HG03039 (cell line): ENCODE data around the gene STON2.
"Not testable (repeated sequence)": the region's sequence is repeated elsewhere in the genome, so short reads cannot be mapped to it uniquely, and the experiment has no call there.

Source experiments
- ATAC-seq: cut with Tn5 transposase; IDR thresholded peaks from one replicate; pipeline ENCODE4 v1.9.1; 2021; ENCODE audit warnings: mild to moderate bottlenecking, moderate library complexity; ENCODE audit not compliant: unreplicated experiment

STON2 gene

GRCh38 chr14:81272317-81272716, 127.8 kb downstream of the STON2 start:
- no peak for ATAC-seq

GRCh38 chr14:81269979-81270375, 130.1 kb downstream of the STON2 start:
- ATAC-seq = no peak

- ATAC-seq = peak; percentile 69
These were observed 130.8 kb downstream of the STON2 start for GRCh38 chr14:81269100-81269978.

GRCh38 chr14:81268016-81268416, 132.1 kb downstream of the STON2 start:
- no peak for ATAC-seq

GRCh38 chr14:81265636-81266169, 134.4 kb downstream of the STON2 start:
- ATAC-seq = no peak

- ATAC-seq = no peak
These were observed 135.5 kb downstream of the STON2 start for GRCh38 chr14:81264671-81265070.

GRCh38 chr14:81263777-81264410, 136.2 kb downstream of the STON2 start:
- ATAC-seq = no peak

- no peak for ATAC-seq
These were observed 138.9 kb downstream of the STON2 start for GRCh38 chr14:81261176-81261575.

GRCh38 chr14:81260732-81261131, 139.4 kb downstream of the STON2 start:
- no peak for ATAC-seq

GRCh38 chr14:81256289-81256960, 143.7 kb downstream of the STON2 start:
- ATAC-seq = peak; percentile 58

- no peak for ATAC-seq
These were observed 147.8 kb downstream of the STON2 start for GRCh38 chr14:81252278-81252677.

- ATAC-seq = no peak
These were observed 152.8 kb downstream of the STON2 start for GRCh38 chr14:81247271-81247766.

- no peak for ATAC-seq
These were observed 153.5 kb downstream of the STON2 start for GRCh38 chr14:81246461-81247270.

- no peak for ATAC-seq
These were observed 154.4 kb downstream of the STON2 start for GRCh38 chr14:81245771-81246170.

- not testable (repeated sequence) for ATAC-seq
These were observed 155.7 kb downstream of the STON2 start for GRCh38 chr14:81244431-81244830.

- no peak for ATAC-seq
These were observed 156.6 kb downstream of the STON2 start for GRCh38 chr14:81243499-81243898.

- not testable (repeated sequence) for ATAC-seq
These were observed 163.3 kb downstream of the STON2 start for GRCh38 chr14:81236849-81237248.

- no peak for ATAC-seq
These were observed 164.0 kb downstream of the STON2 start for GRCh38 chr14:81236138-81236537.

GRCh38 chr14:81235096-81235495, 165.0 kb downstream of the STON2 start:
- no peak for ATAC-seq

- no peak for ATAC-seq
These were observed 165.8 kb downstream of the STON2 start for GRCh38 chr14:81234278-81234677.
